OCI-LY3 (cell line): ENCODE data around the gene SLC22A8.
A peak's percentile ranks its signal among the peaks of the same experiment; 100 is the strongest.

Source experiments
- H2AFZ ChIP-seq: fragments of 200-600, 300-600 bp; shearing (Covaris generic); 2 replicates; pipeline ENCODE4 v1.6.0; 2014; ENCODE audit warnings: antibody characterized with exemption, low read depth, low read length
- H3K27ac ChIP-seq: fragments of 200-600, 300-600 bp; sonication (generic); 2 replicates; pipeline ENCODE4 v1.5.1; 2014; ENCODE audit warnings: mild to moderate bottlenecking, low read length, moderate library complexity, mixed read lengths
- H3K27me3 ChIP-seq: fragments of 200-600, 300-600 bp; sonication (generic); 2 replicates; pipeline ENCODE4 v1.6.1; 2014; ENCODE audit warnings: low read depth, low read length, mixed read lengths
- H3K36me3 ChIP-seq: fragments of 200-600, 300-600 bp; sonication (generic); replicated peaks from 2 replicates; pipeline ENCODE3; 2014; ENCODE audit warnings: low read depth, low read length, mixed read lengths
- H3K4me1 ChIP-seq: fragments of 300-600, 200-600 bp; sonication (generic); 2 replicates; pipeline ENCODE4 v1.6.1; 2014; ENCODE audit warnings: low read length, mixed read lengths
- H3K4me2 ChIP-seq: fragments of 200-600, 300-600 bp; sonication (generic); 2 replicates; pipeline ENCODE4 v1.6.1; 2014; ENCODE audit warnings: low read length, mixed read lengths
- H3K4me3 ChIP-seq: fragments of 300-600, 200-600 bp; sonication (generic); 2 replicates; pipeline ENCODE4 v1.5.1; 2014; ENCODE audit warnings: antibody characterized with exemption, mild to moderate bottlenecking, low read length, moderate library complexity
- H3K79me2 ChIP-seq: fragments of 300-600, 200-600 bp; shearing (Covaris generic); 2 replicates; pipeline ENCODE4 v1.6.1; 2014; ENCODE audit warnings: mild to moderate bottlenecking, low read length, mixed read lengths
- H3K9ac ChIP-seq: fragments of 300-600, 200-600 bp; shearing (Covaris generic); 2 replicates; pipeline ENCODE4 v1.6.0; 2014; ENCODE audit warnings: mild to moderate bottlenecking, low read length, moderate library complexity
- H3K9me3 ChIP-seq: fragments of 200-600, 300-600 bp; shearing (Covaris generic); 2 replicates; pipeline ENCODE4 v1.6.1; 2014; ENCODE audit warnings: low read length, mixed read lengths; ENCODE audit not compliant: insufficient read depth
- H4K20me1 ChIP-seq: fragments of 200-600, 300-600 bp; sonication (generic); 2 replicates; pipeline ENCODE4 v1.6.1; 2016; ENCODE audit warnings: low read length, mixed read lengths; ENCODE audit not compliant: insufficient read depth
- CTCF ChIP-seq: fragments of 200-600, 300-600 bp; sonication (generic); IDR thresholded peaks from 2 replicates; pipeline ENCODE4 v1.5.1; 2014; ENCODE audit warnings: antibody characterized with exemption, low read length, low read depth
- EZH2phosphoT487 ChIP-seq: fragments of 200-600 bp; shearing (Covaris generic); IDR thresholded peaks from 2 replicates; pipeline ENCODE4 v1.6.1; 2018; ENCODE audit warnings: antibody characterized with exemption, mixed run types, low read depth

The SLC22A8 gene

GRCh38 chr11:62981743-62982142, 33.9 kb downstream of the SLC22A8 start:
- 0 out of 2 replicates have a peak, but pooled peaks cover 2% of the 10 kb centered on the region for H3K4me1 ChIP-seq
- peaks cover 4% of the 10 kb centered on the region; the same call in 1 of the 2 replicates for H3K27me3 ChIP-seq
- H3K9ac ChIP-seq, result no peak overlapping the region
- TF ChIP-seq EZH2phosphoT487 (no peak), CTCF (no peak; the same call in 1 of the 2 replicates)
- H3K27ac ChIP-seq, result no peak overlapping the region
- H2AFZ ChIP-seq, result no peak overlapping the region
- H3K9me3 ChIP-seq, result no peaks in the 10 kb centered on the region
- H3K79me2 ChIP-seq, result no peaks in the 10 kb centered on the region
- no peaks in the 10 kb centered on the region for H4K20me1 ChIP-seq
- no peak overlapping the region for H3K4me3 ChIP-seq
- no peak overlapping the region for H3K4me2 ChIP-seq
- no peaks in the 10 kb centered on the region for H3K36me3 ChIP-seq

- H4K20me1 ChIP-seq, result no peaks in the 10 kb centered on the region
- no peaks in the 10 kb centered on the region for H3K36me3 ChIP-seq
- peaks cover 10% of the 10 kb centered on the region; the same call in 1 of the 2 replicates for H3K27me3 ChIP-seq
- no peaks in the 10 kb centered on the region for H3K9me3 ChIP-seq
- no peak overlapping the region for H3K9ac ChIP-seq
- no peak overlapping the region for H2AFZ ChIP-seq
- H3K4me3 ChIP-seq, result no peak overlapping the region
- no peak overlapping the region for H3K27ac ChIP-seq
- peaks cover 2% of the 10 kb centered on the region; the same call in 1 of the 2 replicates for H3K4me1 ChIP-seq
- TF ChIP-seq CTCF (no peak), EZH2phosphoT487 (no peak)
- H3K4me2 ChIP-seq, result no peak overlapping the region
- H3K79me2 ChIP-seq, result no peaks in the 10 kb centered on the region
These were observed 35.4 kb downstream of the SLC22A8 start for GRCh38 chr11:62980133-62980760.

- Histone ChIP-seq H3K4me3 (no peak overlapping the region), H3K9me3 (no peaks in the 10 kb centered on the region), H3K79me2 (no peaks in the 10 kb centered on the region), H3K9ac (no peak overlapping the region), H3K27ac (no peak overlapping the region), H3K36me3 (no peaks in the 10 kb centered on the region), H4K20me1 (no peaks in the 10 kb centered on the region), H3K4me2 (no peak overlapping the region), H3K4me1 (peaks cover 2% of the 10 kb centered on the region; the same call in 1 of the 2 replicates), H2AFZ (no peak overlapping the region), H3K27me3 (peaks cover 20% of the 10 kb centered on the region; the same call in 1 of the 2 replicates)
- TF ChIP-seq CTCF, result no peak
- no peak for TF ChIP-seq EZH2phosphoT487
These were observed 39.5 kb downstream of the SLC22A8 start for GRCh38 chr11:62976109-62976508.

- peak overlapping the region; percentile 79 for H2AFZ ChIP-seq
- no peak overlapping the region for H3K27ac ChIP-seq
- peaks cover 2% of the 10 kb centered on the region; the same call in 1 of the 2 replicates for H3K4me1 ChIP-seq
- H3K9ac ChIP-seq, result no peak overlapping the region
- H4K20me1 ChIP-seq, result no peaks in the 10 kb centered on the region
- peak overlapping the region; percentile 43 for H3K4me2 ChIP-seq
- peaks cover 17% of the 10 kb centered on the region; the same call in 1 of the 2 replicates for H3K27me3 ChIP-seq
- H3K9me3 ChIP-seq, result no peaks in the 10 kb centered on the region
- no peaks in the 10 kb centered on the region for H3K79me2 ChIP-seq
- H3K4me3 ChIP-seq, result 0 out of 2 replicates have a peak overlapping the region, but pooled peaks have one; percentile 28
- no peak for TF ChIP-seq EZH2phosphoT487
- TF ChIP-seq CTCF, result peak; percentile 59
- no peaks in the 10 kb centered on the region for H3K36me3 ChIP-seq
These were observed 40.7 kb downstream of the SLC22A8 start for GRCh38 chr11:62974848-62975522.
